GM21717 (cell line): Measurements from ENCODE around the gene RFWD3.
"Not testable (repeated sequence)": the region's sequence is repeated elsewhere in the genome, so short reads cannot be mapped to it uniquely, and the experiment has no call there.

Experiments
- ATAC-seq: cut with Tn5 transposase; IDR thresholded peaks from one replicate; pipeline ENCODE4 v1.9.1; 2021; ENCODE audit warnings: mild to moderate bottlenecking, moderate library complexity; ENCODE audit not compliant: unreplicated experiment

Gene RFWD3

GRCh38 chr16:74666425-74667254 is at the start of gene RFWD3:
RFWD3 (minus strand) TSS chr16:74666877; CDS start chr16:74661449, 5,428 bp downstream.
- peak; percentile 100 for ATAC-seq

- no peak for ATAC-seq
Measured at GRCh38 chr16:74716355-74716754, 49.7 kb upstream of the RFWD3 start.

GRCh38 chr16:74713876-74714275 is 47.2 kb upstream of the RFWD3 start:
- no peak for ATAC-seq

GRCh38 chr16:74713325-74713724 is 46.6 kb upstream of the RFWD3 start:
- no peak for ATAC-seq

- no peak for ATAC-seq
Measured at GRCh38 chr16:74711938-74712337, 45.3 kb upstream of the RFWD3 start.

GRCh38 chr16:74710401-74710800 is 43.7 kb upstream of the RFWD3 start:
- ATAC-seq, result no peak

GRCh38 chr16:74709441-74709877 is 42.8 kb upstream of the RFWD3 start:
- ATAC-seq, result peak; percentile 78

- ATAC-seq, result peak; percentile 45
Measured at GRCh38 chr16:74700438-74701225, 34.0 kb upstream of the RFWD3 start, which contains the start of gene MLKL. MLKL (minus strand) TSS chr16:74700862; CDS start chr16:74695757, 5,105 bp downstream.

GRCh38 chr16:74700116-74700437 is 33.4 kb upstream of the RFWD3 start:
- ATAC-seq, result peak; percentile 37

- ATAC-seq, result no peak
Measured at GRCh38 chr16:74699666-74700065, 33.0 kb upstream of the RFWD3 start.

- no peak for ATAC-seq
Measured at GRCh38 chr16:74698222-74698621, 31.5 kb upstream of the RFWD3 start.

- peak; percentile 80 for ATAC-seq
Measured at GRCh38 chr16:74695450-74696422, 29.1 kb upstream of the RFWD3 start.

- no peak for ATAC-seq
Measured at GRCh38 chr16:74691093-74691855, 24.6 kb upstream of the RFWD3 start.

GRCh38 chr16:74682556-74682955 is 15.9 kb upstream of the RFWD3 start:
- no peak for ATAC-seq

GRCh38 chr16:74680681-74681080 is 14.0 kb upstream of the RFWD3 start:
- ATAC-seq, result no peak

GRCh38 chr16:74679983-74680382 is 13.3 kb upstream of the RFWD3 start:
- no peak for ATAC-seq

GRCh38 chr16:74677868-74678267 is 11.2 kb upstream of the RFWD3 start:
- ATAC-seq, result no peak

- no peak for ATAC-seq
Measured at GRCh38 chr16:74673876-74674275, 7.2 kb upstream of the RFWD3 start.

GRCh38 chr16:74668877-74669276 is 2.2 kb upstream of the RFWD3 start:
- not testable (repeated sequence) for ATAC-seq

- ATAC-seq, result no peak
Measured at GRCh38 chr16:74667255-74667700, 601 bp upstream of the RFWD3 start.
